Caki2 (cell line): ENCODE results near the gene HEY2. TPM values are rescaled to one million over a fixed set of nuclear protein-coding genes. Genes with fewer than 3 reads are reported as not detected.
"Not testable (repeated sequence)": the region's sequence is repeated elsewhere in the genome, so short reads cannot be mapped to it uniquely, and the experiment has no call there.

ENCODE experiments used
- DNase-seq: peaks from one replicate; pipeline ENCODE4 v3.0.0-alpha.2; 2015; ENCODE audit warnings: low read depth
- in situ Hi-C: cut with HindIII; loops from 2 replicates; pipeline ENCODE4 v1.10.0; 2016; ENCODE audit warnings: low sequenced_read_pairs, low pct_unique_long_range_greater_than_20kb, mixed read lengths
- total RNA-seq: library from RNA; depleted of rRNA; stranded (reverse); fragments of >200 nt; shearing (Covaris generic); gene quantifications from 2 replicates; pipeline ENCODE4 v1.2.3, GENCODE V29; 2014; ENCODE audit warnings: low replicate concordance

The HEY2 gene
- total RNA-seq, 1 experiment from 2014 or later: 3.2 TPM

GRCh38 chr6:125754566-125754965 lies 5.1 kb downstream of the HEY2 start:
- DNase-seq: no peak
- in situ Hi-C loops: loop anchor here (5.0 kb wide), 1 partner anchor 442 kb away; no protein-coding TSS in a partner anchor

- in situ Hi-C loops: no loop called here
- no peak for DNase-seq
Measured at GRCh38 chr6:125759184-125759902, 9.9 kb downstream of the HEY2 start.

- in situ Hi-C loops: no loop called here
- no peak for DNase-seq
Measured at GRCh38 chr6:125759959-125760457, 10.6 kb downstream of the HEY2 start.

GRCh38 chr6:125764121-125764671 lies 14.8 kb downstream of the HEY2 start:
- in situ Hi-C loops: no loop called here

GRCh38 chr6:125765944-125766343 lies 16.5 kb downstream of the HEY2 start:
- in situ Hi-C loops: no loop called here
- no peak for DNase-seq

More at GRCh38 chr6:125764121-125764671, 14.8 kb downstream of the HEY2 start:
- no peak for DNase-seq

GRCh38 chr6:125766641-125767040 lies 17.2 kb downstream of the HEY2 start:
- DNase-seq: no peak
- in situ Hi-C loops: no loop called here

- in situ Hi-C loops: no loop called here
- no peak for DNase-seq
Measured at GRCh38 chr6:125769147-125769783, 19.8 kb downstream of the HEY2 start.

- no peak for DNase-seq
- in situ Hi-C loops: no loop called here
Measured at GRCh38 chr6:125773387-125774341, 24.2 kb downstream of the HEY2 start.

- in situ Hi-C loops, DNase-seq: not testable (repeated sequence)
Measured at GRCh38 chr6:125776107-125776826, 26.8 kb downstream of the HEY2 start.

- in situ Hi-C loops: no loop called here
- peak; percentile 95 for DNase-seq
Measured at GRCh38 chr6:125779924-125780539, 30.6 kb downstream of the HEY2 start.

- in situ Hi-C loops: no loop called here
- peak; percentile 88 for DNase-seq
Measured at GRCh38 chr6:125780540-125781313, 31.3 kb downstream of the HEY2 start.

GRCh38 chr6:125781314-125781868 lies 32.0 kb downstream of the HEY2 start:
- DNase-seq: no peak
- in situ Hi-C loops: no loop called here

GRCh38 chr6:125784365-125784764 lies 34.9 kb downstream of the HEY2 start:
- DNase-seq: no peak
- in situ Hi-C loops: no loop called here

GRCh38 chr6:125787791-125788190 lies 38.4 kb downstream of the HEY2 start:
- DNase-seq: no peak
- in situ Hi-C loops: no loop called here

- no peak for DNase-seq
- in situ Hi-C loops: no loop called here
Measured at GRCh38 chr6:125789167-125789566, 39.7 kb downstream of the HEY2 start.

- DNase-seq: peak; percentile 74
- in situ Hi-C loops: no loop called here
Measured at GRCh38 chr6:125789576-125790357, 40.3 kb downstream of the HEY2 start.
